OCI-M1 (cell line): ENCODE measurements around the gene LRBA.
"Not testable (repeated sequence)": the region's sequence is repeated elsewhere in the genome, so short reads cannot be mapped to it uniquely, and the experiment has no call there.

Experiments used
- DNase-seq: peaks from one replicate; lab custom pipeline; 2025; lab: John Stamatoyannopoulos, UW

The LRBA gene

GRCh38 chr4:150562751-150563150 is 452.3 kb downstream of the LRBA start:
- no peak for DNase-seq

GRCh38 chr4:150562250-150562649 is 452.8 kb downstream of the LRBA start:
- DNase-seq, result no peak

- no peak for DNase-seq
Observed at GRCh38 chr4:150561143-150561737, 453.8 kb downstream of the LRBA start.

GRCh38 chr4:150557811-150558210 is 457.3 kb downstream of the LRBA start:
- DNase-seq, result not testable (repeated sequence)

GRCh38 chr4:150547154-150547838 is 467.8 kb downstream of the LRBA start:
- DNase-seq, result no peak

- DNase-seq, result no peak
Observed at GRCh38 chr4:150546286-150546685, 468.8 kb downstream of the LRBA start.

GRCh38 chr4:150543042-150543441 is 472.0 kb downstream of the LRBA start:
- peak; percentile 50 for DNase-seq

- DNase-seq, result no peak
Observed at GRCh38 chr4:150541681-150542080, 473.4 kb downstream of the LRBA start.

- DNase-seq, result peak; percentile 74
Observed at GRCh38 chr4:150540959-150541360, 474.1 kb downstream of the LRBA start.

GRCh38 chr4:150540536-150540935 is 474.5 kb downstream of the LRBA start:
- DNase-seq, result peak; percentile 48

GRCh38 chr4:150537911-150538310 is 477.2 kb downstream of the LRBA start:
- not testable (repeated sequence) for DNase-seq

- DNase-seq, result no peak
Observed at GRCh38 chr4:150534818-150535217, 480.3 kb downstream of the LRBA start.

GRCh38 chr4:150533673-150534072 is 481.4 kb downstream of the LRBA start:
- no peak for DNase-seq

GRCh38 chr4:150525321-150525868 is 489.7 kb downstream of the LRBA start:
- DNase-seq, result peak; percentile 30

- DNase-seq, result no peak
Observed at GRCh38 chr4:150518559-150518958, 496.5 kb downstream of the LRBA start.

GRCh38 chr4:150515135-150515534 is 499.9 kb downstream of the LRBA start:
- DNase-seq, result no peak

GRCh38 chr4:150514709-150515108 is 500.4 kb downstream of the LRBA start:
- no peak for DNase-seq

- DNase-seq, result no peak
Observed at GRCh38 chr4:150510176-150510865, 504.8 kb downstream of the LRBA start.

GRCh38 chr4:150507656-150508055 is 507.4 kb downstream of the LRBA start:
- DNase-seq, result not testable (repeated sequence)

- DNase-seq, result no peak
Observed at GRCh38 chr4:150501983-150502382, 513.1 kb downstream of the LRBA start.

GRCh38 chr4:150501009-150501727 is 513.9 kb downstream of the LRBA start:
- DNase-seq, result peak; percentile 70

- no peak for DNase-seq
Observed at GRCh38 chr4:150497612-150498011, 517.5 kb downstream of the LRBA start.
